ENCODE measurements around the gene E2F7. TPM values are rescaled to one million over a fixed set of nuclear protein-coding genes. Genes with fewer than 3 reads are reported as not detected.

The E2F7 gene
- total and polyA plus RNA-seq, 2 experiments from 2014 or later, result 1.8 to 3.7 TPM

GRCh38 chr12:77054851-77055250, 10.5 kb downstream of the E2F7 start:
- Histone ChIP-seq H3K9me3 (ENCODE audit: low read depth) (no peaks in the 10 kb centered on the region), H3K4me1 (ENCODE audit: low read depth) (no peaks in the 10 kb centered on the region), H3K27me3 (no peaks in the 10 kb centered on the region), H3K4me3 (no peak overlapping the region), H3K27ac (no peak overlapping the region), H3K36me3 (no peaks in the 10 kb centered on the region)
- peak in 1 of 2 donors; percentile 19 for DNase-seq (ENCODE audit: low read depth in 1 of 2, low spot score in 1 of 2)
- TF ChIP-seq, protein P1, sequence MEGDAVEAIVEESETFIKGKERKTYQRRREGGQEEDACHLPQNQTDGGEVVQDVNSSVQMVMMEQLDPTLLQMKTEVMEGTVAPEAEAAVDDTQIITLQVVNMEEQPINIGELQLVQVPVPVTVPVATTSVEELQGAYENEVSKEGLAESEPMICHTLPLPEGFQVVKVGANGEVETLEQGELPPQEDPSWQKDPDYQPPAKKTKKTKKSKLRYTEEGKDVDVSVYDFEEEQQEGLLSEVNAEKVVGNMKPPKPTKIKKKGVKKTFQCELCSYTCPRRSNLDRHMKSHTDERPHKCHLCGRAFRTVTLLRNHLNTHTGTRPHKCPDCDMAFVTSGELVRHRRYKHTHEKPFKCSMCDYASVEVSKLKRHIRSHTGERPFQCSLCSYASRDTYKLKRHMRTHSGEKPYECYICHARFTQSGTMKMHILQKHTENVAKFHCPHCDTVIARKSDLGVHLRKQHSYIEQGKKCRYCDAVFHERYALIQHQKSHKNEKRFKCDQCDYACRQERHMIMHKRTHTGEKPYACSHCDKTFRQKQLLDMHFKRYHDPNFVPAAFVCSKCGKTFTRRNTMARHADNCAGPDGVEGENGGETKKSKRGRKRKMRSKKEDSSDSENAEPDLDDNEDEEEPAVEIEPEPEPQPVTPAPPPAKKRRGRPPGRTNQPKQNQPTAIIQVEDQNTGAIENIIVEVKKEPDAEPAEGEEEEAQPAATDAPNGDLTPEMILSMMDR (IDR thresholded peaks at IDR 0.05; ENCODE audit: low read depth, low read length), result no peak

GRCh38 chr12:77053259-77053658, 12.1 kb downstream of the E2F7 start:
- no peaks in the 10 kb centered on the region for H3K4me1 ChIP-seq (ENCODE audit: low read depth)
- TF ChIP-seq, protein P1 (IDR thresholded peaks at IDR 0.05; ENCODE audit: low read depth, low read length), result no peak
- no peaks in the 10 kb centered on the region for H3K36me3 ChIP-seq
- no peak for DNase-seq (ENCODE audit: low read depth in 1 of 2, low spot score in 1 of 2)
- H3K27ac ChIP-seq, result no peak overlapping the region
- H3K27me3 ChIP-seq, result no peaks in the 10 kb centered on the region
- H3K4me3 ChIP-seq, result no peak overlapping the region
- no peaks in the 10 kb centered on the region for H3K9me3 ChIP-seq (ENCODE audit: low read depth)

- Histone ChIP-seq H3K27ac (no peak overlapping the region), H3K27me3 (no peaks in the 10 kb centered on the region), H3K4me1 (ENCODE audit: low read depth) (no peaks in the 10 kb centered on the region), H3K9me3 (ENCODE audit: low read depth) (no peaks in the 10 kb centered on the region), H3K4me3 (no peak overlapping the region), H3K36me3 (no peaks in the 10 kb centered on the region)
- peak; percentile 72 to 74 for DNase-seq (ENCODE audit: low read depth in 1 of 2, low spot score in 1 of 2)
- TF ChIP-seq, protein P1 (IDR thresholded peaks at IDR 0.05; ENCODE audit: low read depth, low read length), result peak; percentile 77
Measured at GRCh38 chr12:77049767-77050353, 15.5 kb downstream of the E2F7 start.

DNA sequence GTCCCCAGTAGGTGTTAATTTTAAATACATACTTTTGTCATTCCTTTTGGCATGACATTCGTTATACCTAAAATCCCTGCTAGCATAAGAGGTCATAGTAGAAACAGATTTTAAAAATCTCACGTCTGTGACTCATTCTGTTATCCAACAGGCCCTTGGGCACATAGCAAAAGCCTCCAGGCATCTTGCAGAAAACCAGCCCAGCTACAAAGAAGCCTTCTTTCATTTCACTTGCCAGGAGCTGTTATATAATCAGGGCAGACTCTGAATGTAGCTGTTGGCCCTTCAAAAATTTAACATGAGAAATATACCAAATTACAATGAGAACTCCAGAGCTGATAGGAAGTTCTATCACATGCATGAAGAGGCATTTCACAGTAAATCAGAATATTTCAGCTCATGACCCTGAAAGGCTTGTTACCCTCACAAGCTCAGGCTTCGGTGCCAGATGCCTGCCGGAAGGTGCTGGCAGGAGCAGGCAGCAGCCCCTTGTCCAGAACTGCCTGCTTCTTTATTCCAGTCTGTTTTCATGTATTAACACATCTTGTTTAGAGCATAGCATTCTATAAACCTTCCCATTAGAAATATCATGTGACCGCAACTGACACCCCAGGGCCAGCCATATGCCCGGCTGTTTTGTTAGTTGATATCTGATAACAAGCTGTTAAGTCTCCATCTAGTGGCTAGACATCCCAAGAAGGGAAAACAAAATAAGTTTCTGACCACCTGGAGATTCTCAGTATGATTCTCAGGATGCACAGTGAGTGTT, 17.8 kb downstream of the E2F7 start:
- Histone ChIP-seq H3K4me3 (no peak overlapping the region), H3K36me3 (no peaks in the 10 kb centered on the region), H3K9me3 (ENCODE audit: low read depth) (no peaks in the 10 kb centered on the region), H3K27me3 (no peaks in the 10 kb centered on the region), H3K4me1 (ENCODE audit: low read depth) (no peaks in the 10 kb centered on the region), H3K27ac (no peak overlapping the region)
- TF ChIP-seq, protein P1 (IDR thresholded peaks at IDR 0.05; ENCODE audit: low read depth, low read length), result no peak
- no peak for DNase-seq (ENCODE audit: low read depth in 1 of 2, low spot score in 1 of 2)

DNA sequence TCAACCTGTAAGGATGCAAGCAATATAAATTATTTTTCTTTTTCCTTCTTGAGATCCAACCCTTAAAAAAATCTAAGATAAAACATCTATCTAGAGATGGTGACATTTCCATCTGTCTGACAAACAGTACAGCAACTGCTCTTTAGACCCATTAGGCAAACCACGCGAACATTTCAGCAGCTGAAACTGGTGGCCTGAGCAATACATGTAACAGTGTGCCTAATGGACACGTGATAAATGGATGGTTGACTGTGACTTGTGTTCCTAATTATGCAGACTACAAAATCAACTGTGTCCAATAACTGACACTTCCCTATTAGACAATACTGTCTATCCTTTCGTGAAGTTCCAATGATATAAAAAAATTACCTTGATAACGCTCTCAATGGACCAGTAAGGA, 18.9 kb downstream of the E2F7 start:
- no peak overlapping the region for H3K27ac ChIP-seq
- H3K27me3 ChIP-seq, result no peaks in the 10 kb centered on the region
- no peaks in the 10 kb centered on the region for H3K36me3 ChIP-seq
- no peaks in the 10 kb centered on the region for H3K4me1 ChIP-seq (ENCODE audit: low read depth)
- TF ChIP-seq, protein P1 (IDR thresholded peaks at IDR 0.05; ENCODE audit: low read depth, low read length), result no peak
- H3K9me3 ChIP-seq (ENCODE audit: low read depth), result no peaks in the 10 kb centered on the region
- DNase-seq (ENCODE audit: low read depth in 1 of 2, low spot score in 1 of 2), result no peak
- H3K4me3 ChIP-seq, result no peak overlapping the region

Measured in cardiac muscle cell (in vitro differentiated cells and primary cell).